IMR-90 (cell line): Measurements from ENCODE around the gene BPTF. TPM values are rescaled to one million over a fixed set of nuclear protein-coding genes. Genes with fewer than 3 reads are reported as not detected.

Source experiments
- ATAC-seq: fragments of 200-7000 bp; cut with Tn5 transposase; 2 replicates; pipeline ENCODE4 v1.9.1; 2020; ENCODE audit warnings: low read depth, mild to moderate bottlenecking, moderate library complexity
- BruUV-seq: library from RNA; stranded (reverse); fragments of 400-500 nt; replicated peaks from 2 replicates; lab custom pipeline; 2021; lab: Mats Ljungman, UMichigan
- CTCF ChIA-PET: fragments of 300-600 bp; formaldehyde crosslinking; extraction: SDS; loops from one replicate; lab custom pipeline; 2021; ENCODE audit warnings: antibody characterized with exemption; lab: Yijun Ruan, JAX
- POLR2A ChIA-PET: fragments of 300-600 bp; sonication (Branson Sonifier 250); formaldehyde crosslinking; loops from one replicate; lab custom pipeline; 2022; ENCODE audit warnings: antibody characterized with exemption; ENCODE audit not compliant: unreplicated experiment; lab: Charles Lee
- DNase-seq: peaks from one replicate; pipeline ENCODE4 v3.0.0; 2013
- H2AFZ ChIP-seq: replicated peaks from 2 replicates; pipeline ENCODE3; 2013; ENCODE audit warnings: low read length, mild to moderate bottlenecking; ENCODE audit not compliant: poor library complexity
- H2AK5ac ChIP-seq: 2 replicates; pipeline ENCODE4 v1.6.1; 2013; ENCODE audit warnings: low read depth, low read length, inconsistent platforms
- H2AK9ac ChIP-seq: replicated peaks from 2 replicates; pipeline ENCODE3; 2013; ENCODE audit warnings: mild to moderate bottlenecking, low read depth, low read length, moderate library complexity; ENCODE audit not compliant: poor library complexity
- H2BK120ac ChIP-seq: 2 replicates; pipeline ENCODE4 v1.6.1; 2013; ENCODE audit warnings: low read depth, low read length, inconsistent platforms
- H2BK15ac ChIP-seq: 3 replicates; pipeline ENCODE4 v1.6.1; 2013; ENCODE audit warnings: low read depth, low read length, inconsistent platforms
- H2BK20ac ChIP-seq: 2 replicates; pipeline ENCODE4 v1.6.1; 2013; ENCODE audit warnings: low read depth, mild to moderate bottlenecking, inconsistent platforms, low read length, moderate library complexity
- H2BK5ac ChIP-seq: 2 replicates; pipeline ENCODE4 v1.6.1; 2013; ENCODE audit warnings: mild to moderate bottlenecking, low read depth, low read length, inconsistent platforms; ENCODE audit not compliant: poor library complexity, severe bottlenecking
- H3K14ac ChIP-seq: replicated peaks from 2 replicates; pipeline ENCODE4 v1.6.1; 2013; ENCODE audit warnings: low read depth, low read length, inconsistent platforms
- H3K18ac ChIP-seq: 2 replicates; pipeline ENCODE4 v1.6.1; 2013; ENCODE audit warnings: low read depth, low read length, control low read depth
- H3K23ac ChIP-seq: 2 replicates; pipeline ENCODE4 v1.6.1; 2013; ENCODE audit warnings: low read depth, low read length, inconsistent platforms
- H3K27ac ChIP-seq: 2 replicates; pipeline ENCODE4 v1.5.1; 2013; ENCODE audit warnings: mild to moderate bottlenecking, control low read depth, low read length; ENCODE audit not compliant: insufficient read depth
- H3K27me3 ChIP-seq: 2 replicates; pipeline ENCODE4 v1.6.1; 2013; ENCODE audit warnings: low read length; ENCODE audit not compliant: control insufficient read depth, insufficient read depth
- H3K36me3 ChIP-seq: 2 replicates; pipeline ENCODE4 v1.6.1; 2013; ENCODE audit warnings: low read length, mixed read lengths; ENCODE audit not compliant: control insufficient read depth, insufficient read depth
- H3K4ac ChIP-seq: 2 replicates; pipeline ENCODE4 v1.6.1; 2013; ENCODE audit warnings: low read depth, low read length, inconsistent platforms
- H3K4me1 ChIP-seq: 2 replicates; pipeline ENCODE4 v1.6.1; 2013; ENCODE audit warnings: low read length, mixed read lengths; ENCODE audit not compliant: control insufficient read depth, insufficient read depth
- H3K4me2 ChIP-seq: 2 replicates; pipeline ENCODE4 v1.6.1; 2013; ENCODE audit warnings: low read depth, mild to moderate bottlenecking, control low read depth, low read length, moderate library complexity
- H3K4me3 ChIP-seq: 2 replicates; pipeline ENCODE4 v1.5.1; 2013; ENCODE audit warnings: low read depth, mild to moderate bottlenecking, control low read depth, low read length, moderate library complexity; ENCODE audit not compliant: insufficient read depth
- H3K56ac ChIP-seq: 2 replicates; pipeline ENCODE4 v1.6.1; 2013; ENCODE audit warnings: low read length, inconsistent platforms; ENCODE audit not compliant: insufficient read depth; ENCODE audit errors: extremely low read depth
- H3K79me1 ChIP-seq, 2 experiments: 2 replicates each; pipeline ENCODE4 v1.6.1; 2013; ENCODE audit warnings: low read length in 2 of 2, inconsistent platforms in 1 of 2, low read depth in 1 of 2
- H3K9ac ChIP-seq: 2 replicates; pipeline ENCODE4 v1.6.1; 2013; ENCODE audit warnings: low read depth, low read length, control low read depth
- H3K9me1 ChIP-seq: 2 replicates; pipeline ENCODE4 v1.6.1; 2013; ENCODE audit warnings: low read length, inconsistent platforms; ENCODE audit not compliant: insufficient read depth
- H3K9me3 ChIP-seq: 2 replicates; pipeline ENCODE4 v1.6.1; 2013; ENCODE audit warnings: low read length; ENCODE audit not compliant: control insufficient read depth, insufficient read depth
- H4K20me1 ChIP-seq: 2 replicates; pipeline ENCODE4 v1.6.1; 2013; ENCODE audit warnings: low read length, inconsistent platforms; ENCODE audit not compliant: insufficient read depth
- H4K5ac ChIP-seq: 2 replicates; pipeline ENCODE4 v1.6.1; 2013; ENCODE audit warnings: mild to moderate bottlenecking, low read depth, low read length, control low read depth
- H4K8ac ChIP-seq, 2 experiments: 2 replicates each; pipeline ENCODE4 v1.6.1; 2013; ENCODE audit warnings: low read depth in 2 of 2, low read length in 2 of 2, control low read depth in 1 of 2, inconsistent platforms in 1 of 2
- H4K91ac ChIP-seq: 2 replicates; pipeline ENCODE4 v1.6.1; 2013; ENCODE audit warnings: low read depth, low read length, inconsistent platforms; ENCODE audit not compliant: insufficient read depth
- BHLHE40 ChIP-seq: fragments of 150-350 bp; IDR thresholded peaks from 2 replicates; pipeline ENCODE4 v1.6.1; 2016; ENCODE audit warnings: mild to moderate bottlenecking, low read depth, low read length
- CHD1 ChIP-seq: IDR thresholded peaks from 2 replicates; pipeline ENCODE4 v1.6.1; 2012; ENCODE audit warnings: low read depth, low read length, improper control_type of control experiment
- CTCF ChIP-seq: conservative IDR thresholded peaks from 2 replicates; pipeline ENCODE4 v1.5.1; 2012; ENCODE audit warnings: mild to moderate bottlenecking, low read depth, low read length, improper control_type of control experiment
- ELK1 ChIP-seq: fragments of 150-350 bp; IDR thresholded peaks from 2 replicates; pipeline ENCODE4 v1.6.1; 2016; ENCODE audit warnings: low read depth, mild to moderate bottlenecking, low read length, moderate library complexity, borderline replicate concordance
- FOS ChIP-seq: fragments of 150-350 bp; IDR thresholded peaks from 2 replicates; pipeline ENCODE4 v1.6.1; 2016; ENCODE audit warnings: low read depth, low read length
- MAFK ChIP-seq: IDR thresholded peaks from 2 replicates; pipeline ENCODE4 v1.6.1; 2012; ENCODE audit warnings: low read depth, low read length, improper control_type of control experiment
- MXI1 ChIP-seq: IDR thresholded peaks from 2 replicates; pipeline ENCODE4 v1.6.1; 2012; ENCODE audit warnings: low read depth, mild to moderate bottlenecking, low read length, moderate library complexity, borderline replicate concordance
- NFE2L2 ChIP-seq: fragments of 150-350 bp; IDR thresholded peaks from 2 replicates; pipeline ENCODE4 v1.6.1; 2016; ENCODE audit warnings: low read depth, mild to moderate bottlenecking, low read length
- RAD21 ChIP-seq: IDR thresholded peaks from 2 replicates; pipeline ENCODE4 v1.6.1; 2012; ENCODE audit warnings: low read length, improper control_type of control experiment
- RCOR1 ChIP-seq: IDR thresholded peaks from 2 replicates; pipeline ENCODE4 v1.6.1; 2012; ENCODE audit warnings: mild to moderate bottlenecking, low read length, improper control_type of control experiment; ENCODE audit not compliant: insufficient replicate concordance
- dilution Hi-C: fragments of 300-500 bp; cut with HindIII; formaldehyde crosslinking; loops from one replicate; pipeline ENCODE4 v1.14.3; 2018; ENCODE audit warnings: low sequenced_read_pairs; ENCODE audit not compliant: unreplicated experiment
- in situ Hi-C: fragments of 300-500 bp; cut with MboI; formaldehyde crosslinking; loops from 3 replicates; pipeline ENCODE4 v1.14.3; 2019; ENCODE audit warnings: low sequenced_read_pairs, inconsistent platforms, mixed read lengths
- intact Hi-C: fragments of 100-400 bp; cut with micrococcal nuclease; formaldehyde crosslinking; loops from 2 replicates; pipeline ENCODE4 v1.10.0; 2022
- polyA plus RNA-seq, 3 experiments: library from polyadenylated mRNA; depleted of rRNA; stranded (reverse); fragments of >200 nt; gene quantifications; 2 replicates each; pipeline ENCODE4 v1.2.3, GENCODE V29; 2012; ENCODE audit warnings: low replicate concordance in 1 of 3
- total RNA-seq: library from RNA; depleted of rRNA; stranded (reverse); fragments of >200 nt; gene quantifications from 2 replicates; pipeline ENCODE4 v1.2.3, GENCODE V29; 2012

BPTF gene
- total and polyA plus RNA-seq, 2 of the 4 experiments (the other 2 are of a cell fraction): 32.3 to 35.7 TPM

- H3K18ac ChIP-seq: no peak overlapping the region
- H3K79me1 ChIP-seq: peaks cover 23 to 51% of the 10 kb centered on the region in 2 experiments
- H3K4me2 ChIP-seq: no peak overlapping the region
- BruUV-seq: no TSS peak
- POLR2A ChIA-PET: no interaction called here
- dilution Hi-C loops (no loop called here), in situ Hi-C loops (no loop called here), intact Hi-C loops (no loop called here)
- H3K27ac ChIP-seq: no peak overlapping the region
- peaks cover 16% of the 10 kb centered on the region for H4K20me1 ChIP-seq
- H3K36me3 ChIP-seq: peaks cover 2% of the 10 kb centered on the region; the same call in 1 of the 2 replicates
- no peak overlapping the region for H3K56ac ChIP-seq
- no peak overlapping the region for H3K9ac ChIP-seq
- H4K91ac ChIP-seq: no peak overlapping the region
- no peak overlapping the region for H3K14ac ChIP-seq
- no peak overlapping the region for H3K23ac ChIP-seq
- H3K4me3 ChIP-seq: no peak overlapping the region
- H4K5ac ChIP-seq: no peak overlapping the region
- H4K8ac ChIP-seq: no peak overlapping the region
- no peak overlapping the region for H2BK20ac ChIP-seq
- peaks cover 2% of the 10 kb centered on the region; the same call in 1 of the 2 replicates for H3K4me1 ChIP-seq
- DNase-seq: no peak
- no peak overlapping the region for H2BK5ac ChIP-seq
- CTCF ChIA-PET: no interaction called here
- H2BK15ac ChIP-seq: no peak overlapping the region
- no peaks in the 10 kb centered on the region for H3K27me3 ChIP-seq
- H2BK120ac ChIP-seq: no peak overlapping the region
- H2AK5ac ChIP-seq: no peak overlapping the region
- no peak overlapping the region for H2AFZ ChIP-seq
- TF ChIP-seq MAFK (no peak), ELK1 (no peak), BHLHE40 (no peak), MXI1 (no peak), FOS (no peak), RAD21 (no peak), NFE2L2 (no peak), RCOR1 (no peak), CHD1 (no peak), CTCF (no peak)
- peaks cover 10% of the 10 kb centered on the region for H3K9me1 ChIP-seq
- H2AK9ac ChIP-seq: no peak overlapping the region
- no peak overlapping the region for H3K4ac ChIP-seq
- no peaks in the 10 kb centered on the region for H3K9me3 ChIP-seq
- ATAC-seq: no peak
Observed at GRCh38 chr17:67868176-67868575, 42.9 kb downstream of the BPTF start.
